K562 (cell line): Measurements from ENCODE around the gene FADS1. TPM values are rescaled to one million over a fixed set of nuclear protein-coding genes. Genes with fewer than 3 reads are reported as not detected.

Experiments used
- FOSL1 ChIP-seq: fragments of 200-800 bp; sonication (Bioruptor generic); conservative IDR thresholded peaks from 2 replicates; pipeline ENCODE4 v1.6.1; 2016; ENCODE audit warnings: missing genetic modification characterization, missing compliant biosample characterization
- GATAD2A ChIP-seq: fragments of 450-650 bp; IDR thresholded peaks from 2 replicates; pipeline ENCODE4 v1.6.1; 2017
- GTF2A2 ChIP-seq: IDR thresholded peaks from 2 replicates; pipeline ENCODE4 v1.6.1; 2016; ENCODE audit warnings: mild to moderate bottlenecking, missing genetic modification characterization, missing compliant biosample characterization
- LCOR ChIP-seq: sonication (generic); formaldehyde crosslinking; IDR thresholded peaks from 2 replicates; pipeline ENCODE4 v1.8.0; 2022; ENCODE audit warnings: mild to moderate bottlenecking, missing genetic modification reagents
- POLR2B ChIP-seq: fragments of 450-650 bp; IDR thresholded peaks from 2 replicates; pipeline ENCODE4 v1.6.1; 2018; ENCODE audit warnings: low read depth; ENCODE audit not compliant: partially characterized antibody
- POLR2G ChIP-seq: fragments of 200-400 bp; formaldehyde crosslinking; IDR thresholded peaks from 2 replicates; pipeline ENCODE4 v1.6.1; 2017; ENCODE audit warnings: low read depth, mild to moderate bottlenecking, antibody characterized with exemption, low read length, moderate library complexity
- PTRF ChIP-seq: fragments of 450-650 bp; IDR thresholded peaks from 2 replicates; pipeline ENCODE4 v1.6.1; 2016; ENCODE audit warnings: mild to moderate bottlenecking, missing genetic modification characterization, missing compliant biosample characterization
- RAD51 ChIP-seq: fragments of 450-650 bp; IDR thresholded peaks from 2 replicates; pipeline ENCODE4 v1.7.1; 2016; ENCODE audit warnings: low read depth, mild to moderate bottlenecking, borderline replicate concordance
- RERE ChIP-seq: sonication (generic); formaldehyde crosslinking; IDR thresholded peaks from 2 replicates; pipeline ENCODE4 v1.8.0; 2023; ENCODE audit warnings: missing genetic modification reagents, mild to moderate bottlenecking, borderline replicate concordance
- SMAD1 ChIP-seq: fragments of 150-350 bp; IDR thresholded peaks from 2 replicates; pipeline ENCODE4 v1.6.1; 2014; ENCODE audit warnings: low read length, low read depth; ENCODE audit not compliant: partially characterized antibody
- TAF1 ChIP-seq: IDR thresholded peaks from 2 replicates; pipeline ENCODE4 v1.6.1; 2011; ENCODE audit warnings: mild to moderate bottlenecking, low read length, moderate library complexity; ENCODE audit not compliant: insufficient read depth, control insufficient read depth, severe bottlenecking; ENCODE audit errors: extremely low read depth
- ZNF395 ChIP-seq: fragments of 200-800 bp; sonication (Bioruptor generic); IDR thresholded peaks from 2 replicates; pipeline ENCODE4 v1.6.1; 2017; ENCODE audit warnings: missing genetic modification characterization, missing compliant biosample characterization
- ZNF609 ChIP-seq: sonication (generic); formaldehyde crosslinking; IDR thresholded peaks from 2 replicates; pipeline ENCODE4 v1.8.1; 2023; ENCODE audit warnings: missing genetic modification reagents, mild to moderate bottlenecking, borderline replicate concordance
- ZNF707 ChIP-seq: fragments of 250-450 bp; sonication (Bioruptor Pico); conservative IDR thresholded peaks from 2 replicates; pipeline ENCODE4 v1.8.0; 2022; ENCODE audit warnings: inconsistent platforms, mild to moderate bottlenecking, moderate library complexity
- polyA plus RNA-seq, 8 experiments: library from polyadenylated mRNA; depleted of rRNA in 4 of 8; stranded (reverse) in 5 of 8; unstranded in 3 of 8; fragments of >200 nt; fragmentation: Nextera tagmentation in 2 of 8; fragmentation: Illumina TruSeq in 1 of 8; extraction: Ambion mirVana in 2 of 8; extraction: Trizol in 1 of 8; gene quantifications; 2 replicates each; pipeline versions ENCODE4 v1.2.1 to v1.2.3, GENCODE V29; 2011 to 2014; ENCODE audit warnings: inconsistent platforms in 1 of 8, missing spikeins in 1 of 8
- total RNA-seq, 7 experiments: library from RNA; depleted of rRNA in 6 of 7; stranded (reverse); fragments of >200 nt in 6 of 7; fragmentation: Illumina TruSeq in 2 of 7; extraction: Trizol in 2 of 7; gene quantifications; 2 replicates each; pipeline versions ENCODE4 v1.2.1 to v1.2.3, GENCODE V29; 2011 to 2021; ENCODE audit warnings: low replicate concordance in 1 of 7
- TF ChIP-seq, protein P1 (sequence below): fragments of 250-450 bp; sonication (Bioruptor Pico); IDR thresholded peaks from 2 replicates; pipeline ENCODE4 v1.8.0; 2021; ENCODE audit warnings: moderate library complexity, mild to moderate bottlenecking, inconsistent platforms

FADS1 gene
- total and polyA plus RNA-seq, 9 of the 15 experiments (the other 6 are each of a cell fraction or from before 2014, with no cell fraction given): 110 to 864 (median 364) TPM

GRCh38 chr11:61834278-61835048 lies 17.7 kb upstream of the FADS1 start (continued):
- TF ChIP-seq PTRF (tag): peak; percentile 63; the same call in 1 of the 2 replicates
- no peak; the same call in 1 of the 2 replicates for TF ChIP-seq RAD51
- TF ChIP-seq POLR2B: peak; percentile 23
- TF ChIP-seq LCOR (CRISPR knock-in tag): 0 out of 2 replicates have a peak, but pooled peaks have one; percentile 21
- TF ChIP-seq, protein P1, sequence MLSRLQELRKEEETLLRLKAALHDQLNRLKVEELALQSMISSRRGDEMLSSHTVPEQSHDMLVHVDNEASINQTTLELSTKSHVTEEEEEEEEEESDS (CRISPR knock-in tag): no peak
- TF ChIP-seq ZNF609 (CRISPR knock-in tag): no peak
- no peak for TF ChIP-seq RERE (CRISPR knock-in tag)
- no peak for TF ChIP-seq GATAD2A
- no peak for TF ChIP-seq SMAD1
- peak; percentile 90 for TF ChIP-seq ZNF395 (CRISPR knock-in tag)
- TF ChIP-seq TAF1: peak; percentile 75
- no peak for TF ChIP-seq ZNF707
- TF ChIP-seq GTF2A2 (tag): no peak
- 0 out of 2 replicates have a peak, but pooled peaks have one; percentile 10 for TF ChIP-seq FOSL1 (tag)
- TF ChIP-seq POLR2G: peak; percentile 82
